Measurements from ENCODE around the gene PDXP. TPM values are rescaled to one million over a fixed set of nuclear protein-coding genes. Genes with fewer than 3 reads are reported as not detected.

PDXP gene
- total and polyA plus RNA-seq, 2 of the 13 experiments (the other 11 are each of a cell fraction or from before 2014, with no cell fraction given) = 58.2 to 70.6 TPM

DNA sequence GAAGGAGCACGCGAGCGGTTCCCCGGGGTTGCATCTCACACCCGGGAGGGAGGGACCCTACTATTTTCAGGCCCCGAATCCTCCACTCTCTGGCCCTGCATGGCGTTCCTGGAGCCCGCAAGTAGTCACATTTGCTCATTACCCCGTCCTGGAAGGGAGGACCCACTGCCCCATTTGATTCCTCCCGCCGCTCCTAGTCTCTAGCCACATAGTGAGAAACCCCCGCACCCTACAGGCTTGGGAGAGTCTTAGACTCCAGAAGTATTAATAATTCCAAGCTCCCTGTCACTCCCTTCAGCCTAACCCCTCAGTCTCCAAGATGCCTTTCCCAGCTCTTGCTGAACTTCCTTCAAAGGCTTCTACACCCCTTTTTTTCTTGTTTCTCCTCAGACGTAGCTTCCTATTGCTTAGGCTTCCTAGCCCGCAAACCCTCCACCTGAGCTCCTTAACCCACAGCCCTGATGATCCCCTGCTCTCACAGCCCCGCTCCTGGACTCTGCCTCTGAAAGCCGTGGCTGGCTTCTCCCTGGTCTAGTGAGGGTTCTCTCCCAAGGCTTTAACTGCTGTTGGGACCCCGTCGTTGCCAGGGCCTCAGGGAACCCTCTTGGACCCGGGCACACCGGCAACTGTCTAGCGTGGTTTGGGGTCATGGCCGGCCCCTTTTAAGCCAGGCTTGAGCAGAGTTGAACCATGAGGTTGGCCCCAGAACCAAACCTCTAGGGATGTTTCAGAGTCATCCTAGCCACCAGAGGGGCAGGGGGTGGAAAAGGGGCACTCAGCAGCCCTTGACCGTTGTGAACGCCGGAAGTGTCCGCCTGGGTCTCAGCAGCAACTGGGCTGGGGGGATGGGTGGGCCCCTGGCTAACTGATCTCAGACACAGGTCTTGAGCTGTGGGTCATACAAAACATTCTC lies 49.0 kb upstream of the PDXP start (continued):
- TF ChIP-seq, protein P1, sequence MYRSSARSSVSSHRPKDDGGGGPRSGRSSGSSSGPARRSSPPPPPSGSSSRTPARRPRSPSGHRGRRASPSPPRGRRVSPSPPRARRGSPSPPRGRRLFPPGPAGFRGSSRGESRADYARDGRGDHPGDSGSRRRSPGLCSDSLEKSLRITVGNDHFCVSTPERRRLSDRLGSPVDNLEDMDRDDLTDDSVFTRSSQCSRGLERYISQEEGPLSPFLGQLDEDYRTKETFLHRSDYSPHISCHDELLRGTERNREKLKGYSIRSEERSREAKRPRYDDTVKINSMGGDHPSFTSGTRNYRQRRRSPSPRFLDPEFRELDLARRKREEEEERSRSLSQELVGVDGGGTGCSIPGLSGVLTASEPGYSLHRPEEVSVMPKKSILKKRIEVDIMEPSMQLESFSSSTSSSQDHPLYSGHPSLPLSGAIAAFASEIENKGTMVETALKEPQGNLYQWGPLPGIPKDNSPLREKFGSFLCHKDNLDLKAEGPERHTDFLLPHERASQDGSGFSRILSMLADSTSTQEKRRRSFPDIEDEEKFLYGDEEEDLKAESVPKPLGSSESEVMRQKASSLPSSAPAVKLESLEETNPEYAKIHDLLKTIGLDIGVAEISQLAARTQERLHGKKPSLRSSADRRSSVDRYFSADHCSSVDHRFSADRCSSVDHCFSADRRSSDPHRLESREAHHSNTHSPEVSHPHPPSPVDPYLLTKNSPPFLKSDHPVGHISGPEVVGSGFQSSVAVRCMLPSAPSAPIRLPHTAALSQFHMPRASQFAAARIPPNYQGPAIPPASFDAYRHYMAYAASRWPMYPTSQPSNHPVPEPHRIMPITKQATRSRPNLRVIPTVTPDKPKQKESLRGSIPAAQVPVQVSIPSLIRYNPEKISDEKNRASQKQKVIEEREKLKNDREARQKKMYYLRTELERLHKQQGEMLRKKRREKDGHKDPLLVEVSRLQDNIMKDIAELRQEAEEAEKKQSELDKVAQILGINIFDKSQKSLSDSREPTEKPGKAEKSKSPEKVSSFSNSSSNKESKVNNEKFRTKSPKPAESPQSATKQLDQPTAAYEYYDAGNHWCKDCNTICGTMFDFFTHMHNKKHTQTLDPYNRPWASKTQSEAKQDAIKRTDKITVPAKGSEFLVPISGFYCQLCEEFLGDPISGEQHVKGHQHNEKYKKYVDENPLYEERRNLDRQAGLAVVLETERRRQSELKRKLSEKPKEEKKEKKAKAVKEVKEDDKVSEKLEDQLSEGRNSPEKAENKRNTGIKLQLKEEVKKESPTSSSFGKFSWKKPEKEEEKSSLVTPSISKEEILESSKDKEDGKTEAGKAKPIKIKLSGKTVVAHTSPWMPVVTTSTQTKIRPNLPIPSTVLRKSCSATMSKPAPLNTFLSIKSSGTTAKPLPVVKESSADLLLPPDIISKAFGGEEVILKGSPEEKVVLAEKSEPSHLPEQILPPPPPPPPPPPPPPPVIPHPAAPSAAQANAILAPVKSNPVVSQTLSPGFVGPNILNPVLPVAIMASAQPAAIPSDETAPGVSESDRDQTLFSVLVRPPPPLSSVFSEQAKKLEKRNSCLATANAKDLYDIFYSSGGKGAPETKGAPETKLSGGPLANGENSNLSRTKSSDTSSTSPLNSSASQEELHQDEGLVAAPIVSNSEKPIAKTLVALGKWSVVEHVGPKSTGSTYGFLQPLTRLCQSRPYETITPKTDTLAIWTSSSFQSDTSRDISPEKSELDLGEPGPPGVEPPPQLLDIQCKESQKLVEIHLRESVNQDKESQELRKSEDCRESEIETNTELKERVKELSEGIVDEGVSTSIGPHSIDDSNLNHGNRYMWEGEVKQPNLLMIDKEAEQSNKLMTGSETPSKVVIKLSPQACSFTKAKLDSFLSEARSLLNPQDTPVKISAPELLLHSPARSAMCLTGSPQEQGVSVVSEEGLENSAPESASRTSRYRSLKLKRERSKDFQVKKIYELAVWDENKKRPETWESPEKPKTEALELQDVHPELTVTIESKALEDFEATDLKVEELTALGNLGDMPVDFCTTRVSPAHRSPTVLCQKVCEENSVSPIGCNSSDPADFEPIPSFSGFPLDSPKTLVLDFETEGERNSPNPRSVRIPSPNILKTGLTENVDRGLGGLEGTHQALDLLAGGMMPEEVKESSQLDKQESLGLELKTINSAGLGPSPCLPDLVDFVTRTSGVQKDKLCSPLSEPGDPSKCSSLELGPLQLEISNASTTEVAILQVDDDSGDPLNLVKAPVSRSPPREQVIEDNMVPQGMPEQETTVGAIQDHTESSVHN (CRISPR knock-in tag; IDR thresholded peaks at IDR 0.05) = peak; percentile 38; the same call in 1 of the 2 replicates
- TF ChIP-seq TARDBP (CRISPR knock-in tag; IDR thresholded peaks at IDR 0.05) (peak; percentile 49; the same call in 1 of the 2 replicates), TCF12 (IDR thresholded peaks at IDR 0.05) (no peak), TCF12 (CRISPR knock-in tag; IDR thresholded peaks at IDR 0.05) (no peak), ETV5 (CRISPR knock-in tag; IDR thresholded peaks at IDR 0.05; ENCODE audit: borderline replicate concordance) (peak; percentile 82), TAF15 (IDR thresholded peaks at IDR 0.05; ENCODE audit: low read depth, low read length, poor library complexity, severe bottlenecking) (no peak), ZNF143 (CRISPR knock-in tag; IDR thresholded peaks at IDR 0.05) (no peak), YEATS4 (CRISPR knock-in tag; IDR thresholded peaks at IDR 0.05; ENCODE audit: borderline replicate concordance) (no peak), CBFB (CRISPR knock-in tag; IDR thresholded peaks at IDR 0.05) (no peak), YEATS2 (CRISPR knock-in tag; IDR thresholded peaks at IDR 0.05; ENCODE audit: borderline replicate concordance) (no peak), ZNF382 (CRISPR knock-in tag; IDR thresholded peaks at IDR 0.05; ENCODE audit: borderline replicate concordance) (no peak), GABPB1 (CRISPR knock-in tag; IDR thresholded peaks at IDR 0.05) (peak; percentile 77)
- TF ChIP-seq, protein P2, sequence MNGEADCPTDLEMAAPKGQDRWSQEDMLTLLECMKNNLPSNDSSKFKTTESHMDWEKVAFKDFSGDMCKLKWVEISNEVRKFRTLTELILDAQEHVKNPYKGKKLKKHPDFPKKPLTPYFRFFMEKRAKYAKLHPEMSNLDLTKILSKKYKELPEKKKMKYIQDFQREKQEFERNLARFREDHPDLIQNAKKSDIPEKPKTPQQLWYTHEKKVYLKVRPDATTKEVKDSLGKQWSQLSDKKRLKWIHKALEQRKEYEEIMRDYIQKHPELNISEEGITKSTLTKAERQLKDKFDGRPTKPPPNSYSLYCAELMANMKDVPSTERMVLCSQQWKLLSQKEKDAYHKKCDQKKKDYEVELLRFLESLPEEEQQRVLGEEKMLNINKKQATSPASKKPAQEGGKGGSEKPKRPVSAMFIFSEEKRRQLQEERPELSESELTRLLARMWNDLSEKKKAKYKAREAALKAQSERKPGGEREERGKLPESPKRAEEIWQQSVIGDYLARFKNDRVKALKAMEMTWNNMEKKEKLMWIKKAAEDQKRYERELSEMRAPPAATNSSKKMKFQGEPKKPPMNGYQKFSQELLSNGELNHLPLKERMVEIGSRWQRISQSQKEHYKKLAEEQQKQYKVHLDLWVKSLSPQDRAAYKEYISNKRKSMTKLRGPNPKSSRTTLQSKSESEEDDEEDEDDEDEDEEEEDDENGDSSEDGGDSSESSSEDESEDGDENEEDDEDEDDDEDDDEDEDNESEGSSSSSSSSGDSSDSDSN (CRISPR knock-in tag; IDR thresholded peaks at IDR 0.05) = no peak
- TF ChIP-seq, protein P3, sequence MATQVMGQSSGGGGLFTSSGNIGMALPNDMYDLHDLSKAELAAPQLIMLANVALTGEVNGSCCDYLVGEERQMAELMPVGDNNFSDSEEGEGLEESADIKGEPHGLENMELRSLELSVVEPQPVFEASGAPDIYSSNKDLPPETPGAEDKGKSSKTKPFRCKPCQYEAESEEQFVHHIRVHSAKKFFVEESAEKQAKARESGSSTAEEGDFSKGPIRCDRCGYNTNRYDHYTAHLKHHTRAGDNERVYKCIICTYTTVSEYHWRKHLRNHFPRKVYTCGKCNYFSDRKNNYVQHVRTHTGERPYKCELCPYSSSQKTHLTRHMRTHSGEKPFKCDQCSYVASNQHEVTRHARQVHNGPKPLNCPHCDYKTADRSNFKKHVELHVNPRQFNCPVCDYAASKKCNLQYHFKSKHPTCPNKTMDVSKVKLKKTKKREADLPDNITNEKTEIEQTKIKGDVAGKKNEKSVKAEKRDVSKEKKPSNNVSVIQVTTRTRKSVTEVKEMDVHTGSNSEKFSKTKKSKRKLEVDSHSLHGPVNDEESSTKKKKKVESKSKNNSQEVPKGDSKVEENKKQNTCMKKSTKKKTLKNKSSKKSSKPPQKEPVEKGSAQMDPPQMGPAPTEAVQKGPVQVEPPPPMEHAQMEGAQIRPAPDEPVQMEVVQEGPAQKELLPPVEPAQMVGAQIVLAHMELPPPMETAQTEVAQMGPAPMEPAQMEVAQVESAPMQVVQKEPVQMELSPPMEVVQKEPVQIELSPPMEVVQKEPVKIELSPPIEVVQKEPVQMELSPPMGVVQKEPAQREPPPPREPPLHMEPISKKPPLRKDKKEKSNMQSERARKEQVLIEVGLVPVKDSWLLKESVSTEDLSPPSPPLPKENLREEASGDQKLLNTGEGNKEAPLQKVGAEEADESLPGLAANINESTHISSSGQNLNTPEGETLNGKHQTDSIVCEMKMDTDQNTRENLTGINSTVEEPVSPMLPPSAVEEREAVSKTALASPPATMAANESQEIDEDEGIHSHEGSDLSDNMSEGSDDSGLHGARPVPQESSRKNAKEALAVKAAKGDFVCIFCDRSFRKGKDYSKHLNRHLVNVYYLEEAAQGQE (IDR thresholded peaks at IDR 0.05; ENCODE audit: borderline replicate concordance in 1 of 2, low read depth in 1 of 2, low read length in 2 of 2) = peak in 1 of 2 experiments; percentile 22; a peak in 1 of 4 replicates

Data from HepG2 (cell line).